NAMALWA (cell line): ENCODE data around the gene TCHP.

Experiments
- DNase-seq: peaks from one replicate; pipeline ENCODE4 v3.0.0-alpha.2; 2015; ENCODE audit warnings: low spot score

The TCHP gene

DNA sequence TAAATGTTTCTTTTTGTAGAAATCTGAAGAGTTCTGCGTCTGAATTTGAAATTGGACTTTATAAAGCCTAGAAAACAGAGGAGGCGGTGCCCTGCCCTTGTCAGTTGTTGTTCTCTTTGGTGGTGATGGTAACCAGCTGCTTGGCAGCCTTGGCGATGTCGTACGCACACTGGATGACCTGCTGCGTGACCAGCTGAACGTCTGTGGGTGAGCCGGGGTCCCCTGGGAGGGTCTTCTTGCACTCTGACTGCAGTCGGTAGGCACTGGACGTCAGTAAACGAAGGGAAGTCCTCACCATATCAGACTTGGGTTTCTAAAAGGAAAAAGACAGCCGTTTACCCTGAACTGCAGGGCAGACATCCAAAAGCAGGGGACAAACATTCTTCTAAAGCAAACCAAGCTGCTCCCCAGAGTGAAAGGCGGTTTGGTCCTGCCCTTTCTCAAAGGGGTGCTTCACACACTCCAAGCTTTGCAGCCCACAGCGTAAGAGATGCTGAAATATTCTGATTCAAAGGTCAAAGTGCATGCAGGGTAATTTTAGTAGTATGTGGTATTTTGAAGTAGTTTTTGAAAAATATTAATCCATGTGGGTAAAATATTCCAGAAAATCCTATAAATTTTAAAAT lies 32.9 kb downstream of the TCHP start:
- DNase-seq, result no peak

DNA sequence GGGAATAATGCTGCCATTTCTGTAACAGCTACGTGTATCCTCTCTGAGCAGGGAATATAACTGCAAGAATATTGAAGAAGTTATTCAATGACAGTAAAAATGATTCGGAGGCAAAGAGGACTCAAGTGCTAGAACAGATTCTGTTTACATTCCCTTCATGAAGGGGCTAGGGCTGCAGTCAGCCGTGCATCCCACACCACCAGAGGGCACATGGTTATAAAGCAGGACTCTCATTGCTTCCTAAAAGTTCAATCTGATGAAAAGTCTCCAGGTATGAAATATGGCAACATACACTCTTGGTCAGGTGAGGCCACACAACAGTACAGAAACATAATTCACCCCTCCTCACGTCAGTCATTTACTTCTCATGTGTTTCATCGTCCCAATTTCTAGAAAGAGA lies 34.0 kb downstream of the TCHP start:
- DNase-seq, result peak; percentile 20

GRCh38 chr12:109937371-109937770 lies 37.3 kb downstream of the TCHP start:
- DNase-seq, result no peak

- no peak for DNase-seq
Observed at GRCh38 chr12:109938947-109939346, 38.9 kb downstream of the TCHP start.

DNA sequence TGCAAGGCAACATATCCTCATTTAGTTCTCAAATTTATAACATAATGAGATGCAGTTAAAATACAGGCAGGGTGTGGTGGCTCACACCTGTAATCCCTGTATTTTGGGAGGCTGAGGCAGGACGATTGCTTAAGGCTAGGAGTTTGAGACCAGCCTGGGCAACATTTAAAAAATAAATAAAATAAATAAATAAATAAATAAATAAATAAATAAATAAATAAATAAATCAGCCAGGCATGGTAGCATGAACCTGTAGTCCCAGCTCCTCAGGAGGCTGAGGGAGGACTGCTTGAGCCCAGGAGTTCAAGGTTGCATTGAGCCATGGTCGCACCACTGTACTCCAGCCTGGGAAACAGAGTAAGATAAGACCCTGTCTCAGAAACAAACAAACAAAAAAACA lies 39.4 kb downstream of the TCHP start:
- DNase-seq, result no peak

DNA sequence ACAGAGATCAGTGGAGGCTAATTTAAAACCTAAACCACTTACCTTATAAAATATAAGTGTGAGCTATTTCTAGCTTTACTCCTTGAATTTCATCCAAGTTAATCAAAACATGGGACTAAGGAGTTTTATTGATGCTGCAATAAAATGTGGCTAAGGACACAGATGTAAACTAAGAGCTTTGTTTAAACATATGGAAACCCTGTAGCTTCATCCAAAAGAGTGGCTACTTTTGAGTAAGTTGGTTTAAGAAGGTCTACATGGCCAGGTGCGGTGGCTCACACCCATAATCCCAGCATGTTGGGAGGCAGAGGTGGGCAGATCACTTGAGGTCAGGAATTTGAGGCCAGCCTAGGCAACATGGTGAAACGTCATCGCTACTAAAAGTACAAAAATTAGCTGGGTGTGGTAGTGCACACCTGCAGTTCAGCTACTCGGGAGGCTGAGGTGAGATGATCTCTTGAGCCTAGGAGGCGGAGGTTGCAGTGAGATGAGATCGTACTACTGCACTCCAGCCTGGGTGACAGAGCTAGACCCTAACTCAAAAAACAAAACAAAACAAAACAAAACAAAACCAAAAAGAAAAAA lies 40.4 kb downstream of the TCHP start:
- DNase-seq, result no peak

GRCh38 chr12:109943811-109944210 lies 43.7 kb downstream of the TCHP start:
- DNase-seq, result no peak

DNA sequence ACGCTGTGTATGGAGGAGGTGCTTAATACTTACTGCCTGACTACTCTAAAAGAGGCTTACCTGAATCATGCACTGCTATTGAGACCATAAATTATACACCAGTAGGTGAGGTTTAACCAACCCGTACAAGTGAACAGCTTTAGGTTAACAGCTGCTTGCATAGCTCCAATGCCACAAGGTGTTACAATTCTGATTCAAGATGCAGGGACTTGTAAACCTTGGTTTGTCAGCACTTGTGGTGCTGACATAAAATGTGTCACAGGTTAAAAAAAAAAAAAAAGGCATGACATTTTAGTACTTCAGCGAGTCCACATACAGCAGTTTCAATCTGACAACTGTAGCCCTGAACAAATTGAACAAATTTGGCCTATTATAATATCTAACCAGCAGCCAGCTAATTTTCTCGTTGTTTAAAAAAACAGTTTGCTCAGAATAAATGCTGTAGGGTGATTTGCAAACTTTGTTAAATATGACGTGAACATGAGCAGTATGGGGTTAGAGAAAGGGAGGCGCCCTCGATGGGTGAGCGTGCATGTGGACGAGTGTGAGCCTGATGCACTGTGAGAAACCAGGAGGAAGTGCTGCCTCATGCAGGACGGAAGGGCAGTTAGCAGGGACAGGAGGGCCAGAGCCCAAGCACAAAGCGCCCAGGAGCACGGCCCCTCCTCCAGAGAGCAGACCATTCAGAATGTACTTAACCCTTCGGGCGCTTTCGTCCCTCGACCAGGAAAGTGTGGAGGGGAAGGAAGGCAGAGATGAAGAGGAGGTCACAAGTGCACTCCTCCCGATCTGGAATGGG lies 44.7 kb downstream of the TCHP start:
- DNase-seq, result no peak

DNA sequence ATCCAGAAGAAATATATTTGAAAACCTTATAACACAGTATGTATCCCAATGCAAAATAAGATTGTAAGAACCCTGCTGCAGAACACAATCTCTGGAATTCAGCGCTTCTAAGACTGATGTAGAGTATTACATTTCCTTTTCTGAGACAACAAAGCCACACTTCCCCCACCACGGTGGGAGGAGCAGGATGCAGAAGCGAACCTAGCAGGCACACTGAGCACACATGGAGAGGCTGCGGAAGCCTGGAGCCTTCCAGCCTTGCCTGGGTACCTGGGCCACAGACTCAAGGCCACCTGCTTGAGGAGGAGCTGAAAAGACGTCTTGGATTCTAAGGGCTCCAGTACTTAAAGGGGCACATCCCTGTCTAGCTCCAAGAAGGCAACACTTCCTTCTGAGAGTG lies 46.4 kb downstream of the TCHP start:
- no peak for DNase-seq

DNA sequence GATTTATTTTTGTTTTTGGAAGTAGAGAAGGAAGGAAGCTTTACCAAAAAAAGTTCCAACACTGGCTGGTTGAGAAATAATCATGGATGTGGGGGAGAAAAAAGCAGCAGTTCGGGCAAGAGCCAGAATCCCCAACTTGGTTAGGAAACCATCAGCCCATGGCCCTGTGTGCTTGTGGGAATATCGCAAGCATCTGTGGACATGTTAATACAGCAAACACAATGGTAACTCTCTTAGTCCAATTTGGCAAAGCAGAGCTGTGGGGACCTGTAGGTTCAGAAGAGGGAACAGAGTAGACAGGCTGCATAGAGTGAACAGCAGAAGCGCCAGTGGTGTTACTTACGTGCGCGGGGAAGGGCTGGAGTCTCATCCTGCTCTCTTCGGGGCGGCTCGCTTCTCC lies 46.8 kb downstream of the TCHP start:
- DNase-seq, result no peak

DNA sequence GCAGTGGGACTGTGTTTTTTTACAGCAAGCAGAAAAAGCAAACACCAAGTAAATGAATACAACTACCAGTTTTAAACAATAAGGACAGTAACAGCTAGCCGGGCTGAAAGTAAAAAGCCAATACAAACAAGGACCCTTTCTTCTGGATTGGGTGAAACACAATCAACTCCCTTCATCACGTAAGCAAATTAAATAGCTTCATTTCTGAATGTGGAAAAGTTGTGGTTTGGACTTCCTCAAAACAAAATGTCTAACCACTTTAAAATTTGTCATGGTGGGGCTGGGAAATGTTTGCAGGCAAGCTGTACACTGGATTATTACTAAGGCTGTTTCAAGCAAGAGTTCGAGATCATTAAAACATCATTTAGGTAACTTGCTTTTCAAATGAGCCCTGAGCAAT lies 47.4 kb downstream of the TCHP start:
- no peak for DNase-seq

DNA sequence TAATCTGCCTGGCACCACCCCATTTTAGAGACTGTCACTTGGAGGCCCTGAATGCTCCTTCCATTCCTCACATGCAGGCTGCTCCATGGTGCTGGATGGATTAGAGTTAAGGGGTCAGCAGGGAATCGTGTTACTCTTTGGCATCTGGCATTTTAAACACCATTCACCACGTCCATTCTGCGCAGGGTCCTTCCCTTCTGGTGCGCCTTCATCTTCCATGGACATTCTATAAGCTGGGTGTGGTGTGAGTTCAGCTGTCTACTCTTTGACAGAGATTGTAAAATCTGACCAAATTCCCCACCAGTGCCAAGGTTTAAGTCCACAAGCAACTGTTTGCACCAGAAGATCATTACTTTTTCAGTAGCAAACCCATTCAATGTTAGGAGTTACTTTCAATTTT lies 48.3 kb downstream of the TCHP start:
- DNase-seq, result no peak

DNA sequence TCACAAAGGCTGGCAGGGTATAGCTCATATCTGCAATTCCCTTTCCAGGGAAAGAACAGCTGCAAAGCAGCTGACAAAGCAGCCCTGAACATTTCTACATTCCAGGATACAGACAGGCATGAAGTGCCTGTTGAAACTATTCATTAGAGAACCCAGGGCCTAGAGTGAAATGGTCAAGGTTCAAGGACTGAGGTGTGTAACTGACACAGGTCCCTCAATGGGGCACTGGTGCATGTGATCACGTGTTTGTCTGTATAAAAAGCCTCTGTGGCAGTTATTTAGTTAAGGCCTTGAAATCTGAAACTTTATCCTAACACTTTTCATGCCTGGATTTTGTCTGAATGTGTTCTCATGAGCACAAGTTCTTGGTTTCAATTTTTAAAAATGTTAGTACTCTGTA lies 49.0 kb downstream of the TCHP start:
- DNase-seq, result no peak

DNA sequence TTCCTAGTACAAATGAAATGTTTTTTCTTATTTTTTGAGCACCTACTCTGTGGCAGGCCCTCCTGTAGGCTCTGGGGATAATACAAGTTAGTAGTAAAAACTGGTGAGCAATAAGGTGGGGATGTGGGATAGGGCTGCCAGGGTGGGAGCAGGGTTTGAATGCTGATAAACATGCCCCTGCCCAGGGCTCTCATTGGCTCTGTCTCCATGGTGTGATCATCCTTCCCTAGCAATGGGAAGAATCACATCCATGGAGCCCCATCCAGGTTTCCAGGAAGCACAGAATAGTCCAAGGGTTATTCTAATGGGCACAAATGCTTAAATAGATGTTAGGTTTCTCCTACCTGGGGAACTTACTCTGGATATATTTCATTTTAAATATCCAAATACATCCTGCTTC lies 50.6 kb downstream of the TCHP start:
- no peak for DNase-seq

DNA sequence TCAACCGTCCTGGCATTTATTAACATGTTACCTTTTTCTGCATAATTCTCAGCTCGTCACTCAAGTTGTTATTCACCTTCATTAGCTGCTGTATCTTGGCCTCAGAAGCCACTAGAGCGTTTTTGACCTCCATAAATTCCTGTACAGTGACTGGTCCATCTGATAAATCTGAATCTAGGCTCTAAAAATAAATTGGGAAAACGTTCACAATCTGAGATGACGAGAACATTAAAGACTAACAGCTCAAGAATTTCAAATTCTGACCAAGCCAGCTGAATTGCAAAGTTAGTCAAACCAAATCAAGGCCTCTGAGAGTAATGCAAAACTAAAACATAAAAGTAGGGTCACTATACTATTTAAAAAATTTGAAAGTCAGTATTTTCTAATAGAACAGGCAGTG lies 51.1 kb downstream of the TCHP start:
- DNase-seq, result no peak

GRCh38 chr12:109951751-109952150 lies 51.7 kb downstream of the TCHP start:
- DNase-seq, result no peak

- DNase-seq, result peak; percentile 24
Observed at GRCh38 chr12:109952160-109952858, 52.2 kb downstream of the TCHP start.

DNA sequence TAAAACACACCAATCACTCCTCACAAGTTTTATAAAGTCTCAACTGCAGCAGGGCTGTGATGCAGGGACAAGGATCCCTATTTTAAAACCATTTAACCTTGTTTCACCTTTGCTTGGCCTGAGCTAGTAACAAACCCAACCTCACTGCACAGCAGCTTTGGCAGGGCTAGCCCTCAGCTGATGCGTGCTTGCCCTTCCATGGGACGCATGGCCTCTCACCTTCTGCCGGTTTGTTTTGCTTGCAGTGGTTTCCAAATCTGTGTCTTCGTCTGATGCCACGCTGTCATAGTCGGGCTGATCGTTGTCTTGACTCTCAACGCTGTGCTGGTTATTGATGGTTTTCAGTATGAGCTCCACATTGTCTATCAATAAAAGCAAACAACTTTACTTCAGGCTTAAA lies 52.8 kb downstream of the TCHP start:
- no peak for DNase-seq

DNA sequence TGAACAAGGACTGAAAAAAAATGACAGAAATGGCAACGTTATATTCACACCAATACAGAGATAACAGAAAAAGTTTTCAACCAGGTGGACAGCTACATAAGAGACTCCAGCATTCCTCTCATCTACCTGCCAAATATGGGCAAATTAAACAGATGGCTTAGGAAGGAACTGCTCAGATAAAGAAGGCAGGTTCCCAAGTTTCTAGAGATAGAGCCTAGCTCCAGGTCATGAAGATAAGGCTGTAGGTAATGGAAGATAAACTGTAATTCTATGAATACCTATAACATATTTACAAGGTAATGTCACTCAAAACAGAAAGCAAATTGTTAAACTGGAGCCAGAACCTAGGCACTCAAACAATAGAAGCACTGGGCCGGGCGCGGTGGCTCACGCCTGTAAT lies 53.6 kb downstream of the TCHP start:
- no peak for DNase-seq

GRCh38 chr12:109958374-109958773 lies 58.3 kb downstream of the TCHP start:
- no peak for DNase-seq

GRCh38 chr12:109959411-109960093 lies 59.5 kb downstream of the TCHP start:
- no peak for DNase-seq

DNA sequence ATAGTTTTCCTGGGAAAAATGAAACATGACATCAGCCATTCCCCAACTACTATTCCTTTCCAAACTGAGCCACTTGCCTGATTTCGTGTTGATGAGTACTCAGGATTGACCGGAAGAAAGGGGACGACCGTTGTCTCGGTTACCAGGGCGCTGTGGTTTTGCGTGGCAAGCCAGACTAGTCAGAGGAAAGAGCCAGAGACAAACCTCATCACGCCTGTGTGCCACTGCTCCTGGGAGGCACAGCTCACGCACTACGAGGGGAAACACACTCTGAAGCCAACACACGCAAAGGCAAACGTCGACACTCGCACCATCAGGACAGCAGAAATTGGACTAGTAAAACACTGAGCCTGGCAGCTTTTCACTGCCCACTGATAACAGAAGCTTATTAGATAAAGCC lies 61.1 kb downstream of the TCHP start:
- no peak for DNase-seq
